ENCODE results near the gene SPATA4. TPM values are rescaled to one million over a fixed set of nuclear protein-coding genes. Genes with fewer than 3 reads are reported as not detected.

Gene SPATA4
- total and polyA plus RNA-seq, 9 of the 15 experiments (the other 6 are each of a cell fraction or from before 2014, with no cell fraction given): not detected

DNA sequence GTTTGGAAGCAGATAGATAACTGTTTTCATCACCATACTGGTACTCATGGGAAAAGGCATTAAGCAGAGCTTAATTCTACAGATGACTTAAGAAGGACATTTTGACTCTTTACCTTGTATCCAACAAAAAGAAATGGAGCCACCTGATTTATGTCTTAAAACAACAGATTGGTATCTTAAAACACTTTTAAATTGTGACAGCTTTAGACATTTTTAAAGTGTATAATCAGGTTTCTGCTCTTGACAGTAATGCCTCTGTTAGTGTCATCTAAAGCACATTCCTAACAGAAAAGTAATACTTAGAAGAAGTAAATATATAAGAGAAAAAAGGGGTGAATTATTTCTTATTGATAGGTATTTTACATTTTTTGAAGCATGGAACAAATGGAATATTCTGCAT is 55.9 kb downstream of the SPATA4 start:
- no peak for FAIRE-seq
- no peak overlapping the region for H3K4me3 ChIP-seq
- H3K27me3 ChIP-seq (ENCODE audit: control insufficient read depth in 2 of 2, insufficient read depth in 2 of 2, low read length in 2 of 2): no peaks in the 10 kb centered on the region
- H3K36me3 ChIP-seq (ENCODE audit: control insufficient read depth, insufficient read depth, low read length): no peaks in the 10 kb centered on the region
- H3K9me1 ChIP-seq (ENCODE audit: control insufficient read depth, insufficient read depth, low read length): no peaks in the 10 kb centered on the region
- ChIA-PET POLR2A (interaction anchor here (0.7 kb wide), 1 partner anchor 14 kb away, joined by 4 read pairs; no protein-coding TSS in a partner anchor), CTCF (ENCODE audit: low intra/inter-chr PET ratio) (no interaction called here)
- no peaks in the 10 kb centered on the region for H4K20me1 ChIP-seq (replicated peaks; ENCODE audit: control insufficient read depth, insufficient read depth, low read length)
- no peaks in the 10 kb centered on the region for H3K4me1 ChIP-seq (replicated peaks in 1 of 2; ENCODE audit: control insufficient read depth in 2 of 2, insufficient read depth in 2 of 2, low read length in 2 of 2)
- TF ChIP-seq, protein P1, sequence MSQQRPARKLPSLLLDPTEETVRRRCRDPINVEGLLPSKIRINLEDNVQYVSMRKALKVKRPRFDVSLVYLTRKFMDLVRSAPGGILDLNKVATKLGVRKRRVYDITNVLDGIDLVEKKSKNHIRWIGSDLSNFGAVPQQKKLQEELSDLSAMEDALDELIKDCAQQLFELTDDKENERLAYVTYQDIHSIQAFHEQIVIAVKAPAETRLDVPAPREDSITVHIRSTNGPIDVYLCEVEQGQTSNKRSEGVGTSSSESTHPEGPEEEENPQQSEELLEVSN (IDR thresholded peaks at IDR 0.05; ENCODE audit: borderline replicate concordance in 1 of 2, extremely low read depth in 1 of 2, insufficient read depth in 1 of 2, insufficient read length in 1 of 2, low read depth in 1 of 2, low read length in 1 of 2, poor library complexity in 1 of 2, severe bottlenecking in 1 of 2): no peak
- TF ChIP-seq ZFP36 (IDR thresholded peaks at IDR 0.05; ENCODE audit: low read depth, low read length, partially characterized antibody) (no peak), MEF2A (IDR thresholded peaks at IDR 0.05; ENCODE audit: control insufficient read depth, low read depth, low read length) (no peak), GTF2F1 (IDR thresholded peaks at IDR 0.05; ENCODE audit: low read depth, low read length) (no peak)
- TF ChIP-seq, protein P2, sequence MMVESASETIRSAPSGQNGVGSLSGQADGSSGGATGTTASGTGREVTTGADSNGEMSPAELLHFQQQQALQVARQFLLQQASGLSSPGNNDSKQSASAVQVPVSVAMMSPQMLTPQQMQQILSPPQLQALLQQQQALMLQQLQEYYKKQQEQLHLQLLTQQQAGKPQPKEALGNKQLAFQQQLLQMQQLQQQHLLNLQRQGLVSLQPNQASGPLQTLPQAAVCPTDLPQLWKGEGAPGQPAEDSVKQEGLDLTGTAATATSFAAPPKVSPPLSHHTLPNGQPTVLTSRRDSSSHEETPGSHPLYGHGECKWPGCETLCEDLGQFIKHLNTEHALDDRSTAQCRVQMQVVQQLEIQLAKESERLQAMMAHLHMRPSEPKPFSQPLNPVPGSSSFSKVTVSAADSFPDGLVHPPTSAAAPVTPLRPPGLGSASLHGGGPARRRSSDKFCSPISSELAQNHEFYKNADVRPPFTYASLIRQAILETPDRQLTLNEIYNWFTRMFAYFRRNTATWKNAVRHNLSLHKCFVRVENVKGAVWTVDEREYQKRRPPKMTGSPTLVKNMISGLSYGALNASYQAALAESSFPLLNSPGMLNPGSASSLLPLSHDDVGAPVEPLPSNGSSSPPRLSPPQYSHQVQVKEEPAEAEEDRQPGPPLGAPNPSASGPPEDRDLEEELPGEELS (CRISPR knock-in tag; IDR thresholded peaks at IDR 0.05; ENCODE audit: borderline replicate concordance): no peak
- TF ChIP-seq, protein P3, sequence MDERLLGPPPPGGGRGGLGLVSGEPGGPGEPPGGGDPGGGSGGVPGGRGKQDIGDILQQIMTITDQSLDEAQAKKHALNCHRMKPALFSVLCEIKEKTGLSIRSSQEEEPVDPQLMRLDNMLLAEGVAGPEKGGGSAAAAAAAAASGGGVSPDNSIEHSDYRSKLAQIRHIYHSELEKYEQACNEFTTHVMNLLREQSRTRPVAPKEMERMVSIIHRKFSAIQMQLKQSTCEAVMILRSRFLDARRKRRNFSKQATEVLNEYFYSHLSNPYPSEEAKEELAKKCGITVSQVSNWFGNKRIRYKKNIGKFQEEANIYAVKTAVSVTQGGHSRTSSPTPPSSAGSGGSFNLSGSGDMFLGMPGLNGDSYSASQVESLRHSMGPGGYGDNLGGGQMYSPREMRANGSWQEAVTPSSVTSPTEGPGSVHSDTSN (CRISPR knock-in tag; IDR thresholded peaks at IDR 0.05; ENCODE audit: low read depth): no peak
- TF ChIP-seq, protein P3 (tag; conservative IDR thresholded peaks at IDR 0.05; ENCODE audit: low read depth): no peak
- TF ChIP-seq, protein P4, sequence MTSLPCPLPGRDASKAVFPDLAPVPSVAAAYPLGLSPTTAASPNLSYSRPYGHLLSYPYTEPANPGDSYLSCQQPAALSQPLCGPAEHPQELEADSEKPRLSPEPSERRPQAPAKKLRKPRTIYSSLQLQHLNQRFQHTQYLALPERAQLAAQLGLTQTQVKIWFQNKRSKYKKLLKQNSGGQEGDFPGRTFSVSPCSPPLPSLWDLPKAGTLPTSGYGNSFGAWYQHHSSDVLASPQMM (CRISPR knock-in tag; IDR thresholded peaks at IDR 0.05): no peak
- no peaks in the 10 kb centered on the region for H3K79me2 ChIP-seq (ENCODE audit: control insufficient read depth, insufficient read depth, low read length)
- no TSS peak for BruUV-seq (replicated peaks)
- no peaks in the 10 kb centered on the region for H3K9me3 ChIP-seq (replicated peaks; ENCODE audit: control insufficient read depth, insufficient read depth, low read depth, low read length)
- no peak for ATAC-seq
- H3K27ac ChIP-seq (ENCODE audit: extremely low read depth, low read depth, low read length): no peak overlapping the region
- in situ Hi-C loops (cut with MboI) (no loop called here), intact Hi-C loops (cut with micrococcal nuclease) (no loop called here)
- no peak overlapping the region for H2AFZ ChIP-seq (ENCODE audit: low read depth, low read length)
- no peak for DNase-seq (ENCODE audit: extremely low read depth in 1 of 4, low spot score in 3 of 4)
- no peak overlapping the region for H3K4me2 ChIP-seq (ENCODE audit: insufficient read depth, low read length)
- no peak overlapping the region for H3K9ac ChIP-seq (ENCODE audit: insufficient read depth in 1 of 2, low read depth in 2 of 2, low read length in 2 of 2)

All from K562 (cell line).